Activated CD8-positive, alpha-beta memory T cell treated with anti-CD3 and anti-CD28 coated beads for 36 hours (primary cell): ENCODE data around the gene JAK2. TPM values are rescaled to one million over a fixed set of nuclear protein-coding genes. Genes with fewer than 3 reads are reported as not detected.
"Not testable (repeated sequence)": the region's sequence is repeated elsewhere in the genome, so short reads cannot be mapped to it uniquely, and the experiment has no call there.

Experiments
- CTCF ChIA-PET: fragments of 350-600 bp; sonication (Branson Sonifier 250); formaldehyde crosslinking; loops from one replicate; lab custom pipeline; 2021; ENCODE audit warnings: antibody characterized with exemption; lab: Charles Lee
- POLR2A ChIA-PET: fragments of 350-600 bp; sonication (Branson Sonifier 250); formaldehyde crosslinking; loops from one replicate; lab custom pipeline; 2021; ENCODE audit warnings: antibody characterized with exemption; lab: Charles Lee
- total RNA-seq, 2 experiments: library from RNA; stranded (reverse); gene quantifications; one replicate each; pipeline ENCODE4 v1.2.3, GENCODE V29; 2021

The JAK2 gene
- total RNA-seq, result 10 to 100 TPM; 26.0 to 29.2 TPM

DNA sequence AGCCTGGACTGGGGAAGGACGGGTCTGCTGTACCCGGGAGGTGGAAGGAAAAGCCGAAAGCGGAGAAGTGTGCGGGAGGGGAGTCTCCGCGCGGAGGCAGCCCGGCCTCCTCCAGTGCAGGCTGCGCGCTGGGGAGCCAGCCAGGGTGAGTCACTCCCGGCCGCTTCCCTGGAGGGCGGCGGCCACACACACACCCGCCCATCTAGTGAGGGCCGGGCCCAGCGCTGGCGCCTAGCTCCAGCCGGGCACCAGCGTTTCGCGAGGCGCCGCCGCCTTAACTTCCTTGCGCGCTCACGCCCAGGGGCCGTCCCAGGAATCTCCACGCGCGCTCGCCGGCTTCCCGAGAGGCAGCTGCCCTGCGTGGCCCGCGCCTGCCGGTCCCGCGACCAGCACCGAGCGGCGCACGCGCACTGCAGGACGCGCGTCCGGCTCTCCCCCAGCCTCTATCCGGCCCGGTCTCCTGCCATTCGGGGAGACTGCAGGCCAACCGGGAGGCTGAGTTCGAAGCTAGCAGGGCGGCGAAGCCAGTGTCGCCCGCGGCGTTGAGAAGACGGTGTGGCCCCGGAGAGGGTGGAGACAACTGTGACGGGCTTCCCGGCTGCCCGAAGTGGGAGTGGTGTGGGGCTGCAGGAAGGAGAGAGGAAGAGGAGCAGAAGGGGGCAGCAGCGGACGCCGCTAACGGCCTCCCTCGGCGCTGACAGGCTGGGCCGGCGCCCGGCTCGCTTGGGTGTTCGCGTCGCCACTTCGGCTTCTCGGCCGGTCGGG is at the start of gene JAK2:
Gene JAK2, plus strand, starts transcription at position 652 of the 765 bp plus-strand sequence. CDS start 36,716 bp downstream, outside the sequence.
- CTCF ChIA-PET, result interaction anchor here (0.6 to 1.4 kb wide), 5 partner anchors 14 to 321 kb away, joined by 3 to 5 read pairs (median 4); no protein-coding TSS in a partner anchor
- POLR2A ChIA-PET, result interaction anchor here (0.6 to 1.7 kb wide), 7 partner anchors 13 to 1689 kb away, joined by 3 to 6 read pairs (median 3); partner anchors contain the start of gene AK3

DNA sequence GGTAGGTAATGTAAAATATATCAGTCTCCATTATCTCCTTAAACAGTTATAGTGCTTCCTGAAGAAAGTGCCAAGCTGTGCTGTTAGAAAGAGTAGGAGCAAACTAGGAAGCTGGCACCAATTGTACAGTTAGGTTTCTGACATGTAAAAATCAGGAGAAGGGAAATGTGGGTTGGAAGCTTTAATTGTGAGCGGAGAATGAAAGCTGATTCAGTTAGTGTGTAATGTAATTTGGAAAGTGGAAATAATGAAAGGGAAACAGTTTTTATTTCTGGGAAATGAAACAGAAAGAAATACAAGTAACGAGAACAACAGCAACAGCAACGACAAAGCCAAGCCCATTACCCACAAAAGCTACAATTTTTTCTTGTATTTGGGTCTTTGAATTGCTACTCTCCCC is 48.8 kb upstream of the JAK2 start:
- ChIA-PET POLR2A (interaction anchor here (0.7 kb wide), 1 partner anchor 35 kb away, joined by 3 read pairs; no protein-coding TSS in a partner anchor), CTCF (no interaction called here)

GRCh38 chr9:4936823-4937222 is 48.2 kb upstream of the JAK2 start:
- ChIA-PET POLR2A (interaction anchor here (0.7 kb wide), 1 partner anchor 35 kb away, joined by 3 read pairs; no protein-coding TSS in a partner anchor), CTCF (no interaction called here)

DNA sequence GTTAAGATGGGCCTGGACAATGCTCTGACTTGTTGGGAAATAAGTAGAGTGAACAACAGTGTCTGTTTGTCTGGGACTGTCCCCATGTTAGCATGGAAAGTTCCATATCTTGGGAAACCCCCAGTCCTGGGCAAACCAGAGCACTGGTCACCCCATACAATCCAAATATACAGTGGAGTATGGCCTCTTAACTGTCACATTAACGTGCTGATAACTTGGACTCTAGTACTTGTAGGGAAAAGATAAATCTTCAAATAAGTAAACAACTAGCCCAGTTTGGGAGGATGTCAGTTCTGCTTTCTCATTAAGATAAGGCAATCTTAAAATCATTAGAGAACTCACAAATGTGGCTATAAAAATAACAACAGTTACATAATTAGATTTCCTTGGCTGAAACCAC is 47.6 kb upstream of the JAK2 start:
- POLR2A ChIA-PET, result no interaction called here
- CTCF ChIA-PET, result no interaction called here

DNA sequence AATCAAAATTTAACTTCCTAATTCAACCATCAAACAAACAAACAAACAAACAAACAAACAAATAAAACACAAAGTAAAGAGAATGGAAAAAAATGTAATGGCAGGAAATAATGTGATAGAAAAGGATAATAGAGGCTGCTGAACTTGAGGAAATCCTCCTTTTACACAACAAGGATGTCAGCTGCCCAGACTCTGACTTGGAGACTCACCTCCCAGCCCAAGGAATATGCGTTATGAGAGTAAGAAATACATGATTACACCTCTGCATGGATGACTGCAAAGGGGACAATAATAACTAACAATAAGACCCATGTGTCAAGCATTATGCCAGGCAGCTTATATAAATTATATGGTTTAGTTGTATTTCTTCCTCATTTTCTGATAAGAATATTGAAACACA is 46.6 kb upstream of the JAK2 start:
- ChIA-PET CTCF (interaction anchor here (1.0 kb wide), 1 partner anchor 13 kb away, joined by 3 read pairs; no protein-coding TSS in a partner anchor), POLR2A (interaction anchor here (1.3 kb wide), 1 partner anchor 33 kb away, joined by 4 read pairs; no protein-coding TSS in a partner anchor)

- ChIA-PET POLR2A (interaction anchor here (1.3 kb wide), 1 partner anchor 32 kb away, joined by 4 read pairs; no protein-coding TSS in a partner anchor), CTCF (interaction anchor here (0.6 kb wide), 1 partner anchor 81 kb away, joined by 3 read pairs; no protein-coding TSS in a partner anchor)
These were observed 45.9 kb upstream of the JAK2 start for GRCh38 chr9:4939118-4939561.

GRCh38 chr9:4942042-4942691 is 42.9 kb upstream of the JAK2 start:
- POLR2A ChIA-PET, result interaction anchor here (1.2 kb wide), 1 partner anchor 43 kb away, joined by 3 read pairs; the partner anchor contains the start of gene JAK2
- CTCF ChIA-PET, result not testable (repeated sequence)

DNA sequence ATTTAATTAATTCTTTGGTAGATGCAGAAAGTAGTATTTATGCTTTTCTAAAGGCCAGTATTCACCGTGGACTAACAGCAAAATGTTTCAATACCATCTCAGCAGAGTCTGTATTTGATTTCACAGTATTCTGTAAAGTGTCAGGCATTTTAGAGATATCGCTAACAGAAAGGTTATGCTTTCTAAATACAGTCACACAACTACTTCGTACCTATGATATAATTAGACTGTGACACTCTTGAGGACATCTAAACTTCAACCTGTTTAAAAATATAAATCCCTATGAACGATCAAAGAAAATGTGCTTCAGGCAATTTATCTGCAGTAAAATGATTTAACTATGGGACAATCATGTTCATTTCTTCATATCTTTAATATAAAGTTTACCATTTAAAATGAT is 41.7 kb upstream of the JAK2 start:
- ChIA-PET POLR2A (no interaction called here), CTCF (no interaction called here)

DNA sequence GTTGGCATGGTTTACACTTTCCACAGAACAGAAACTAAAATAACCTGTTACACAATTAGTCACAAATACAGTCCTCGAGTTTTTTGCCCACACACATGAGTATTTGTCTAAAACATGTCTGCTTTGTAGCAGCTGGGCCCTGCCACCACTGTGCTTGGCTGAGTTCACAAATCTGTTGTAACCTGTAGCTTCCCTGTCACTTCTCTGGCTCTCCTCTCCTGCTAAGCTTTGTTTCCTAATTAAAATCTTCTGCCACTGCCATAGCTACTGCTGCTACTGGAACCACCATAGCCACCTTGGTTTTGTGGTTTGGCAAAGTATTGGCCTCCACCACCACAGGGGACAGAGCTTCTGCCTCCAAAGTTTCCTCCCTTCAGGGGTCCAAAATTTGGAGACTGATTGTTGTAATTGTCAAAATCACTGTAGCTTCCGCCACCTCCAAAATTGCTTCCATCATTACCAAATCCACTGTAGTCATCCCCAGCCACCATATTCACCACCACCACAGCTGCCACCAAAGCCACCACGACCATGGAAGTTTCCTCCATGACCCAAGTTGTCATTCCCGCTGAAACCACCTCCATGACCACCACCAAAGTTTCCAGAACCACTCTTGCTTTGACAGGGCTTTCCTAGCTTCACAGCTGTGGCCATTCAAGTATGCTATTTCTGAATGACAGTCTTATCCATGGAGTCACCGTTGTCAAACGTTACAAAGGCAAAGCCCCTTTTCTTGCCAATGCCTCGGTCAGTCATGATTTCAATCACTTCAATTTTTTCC is 40.5 kb upstream of the JAK2 start:
- CTCF ChIA-PET, result not testable (repeated sequence)
- POLR2A ChIA-PET, result interaction anchor here (0.9 kb wide), 1 partner anchor 40 kb away, joined by 3 read pairs; the partner anchor contains the start of gene JAK2

- ChIA-PET CTCF (no interaction called here), POLR2A (no interaction called here)
These were observed 38.1 kb upstream of the JAK2 start for GRCh38 chr9:4946937-4947336.

DNA sequence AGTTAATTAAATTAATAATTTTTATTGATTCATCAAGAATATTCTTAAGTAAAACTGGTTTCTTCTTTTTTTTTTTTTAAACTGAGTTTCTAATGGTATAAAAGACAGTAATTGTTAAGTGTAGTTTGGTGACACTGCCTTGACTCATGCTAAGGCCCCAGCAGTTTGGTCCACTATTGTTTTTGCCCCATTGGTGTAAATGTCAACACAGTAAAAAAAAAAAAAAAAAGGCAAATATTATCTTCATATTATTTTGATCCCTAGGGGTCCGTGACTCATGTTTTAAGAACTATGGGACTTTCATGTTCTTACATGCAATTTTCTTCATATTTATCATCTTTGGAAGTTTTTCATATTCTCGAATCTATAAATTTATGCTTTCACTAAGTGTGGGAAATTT is 29.2 kb upstream of the JAK2 start:
- POLR2A ChIA-PET, result no interaction called here
- CTCF ChIA-PET, result no interaction called here

DNA sequence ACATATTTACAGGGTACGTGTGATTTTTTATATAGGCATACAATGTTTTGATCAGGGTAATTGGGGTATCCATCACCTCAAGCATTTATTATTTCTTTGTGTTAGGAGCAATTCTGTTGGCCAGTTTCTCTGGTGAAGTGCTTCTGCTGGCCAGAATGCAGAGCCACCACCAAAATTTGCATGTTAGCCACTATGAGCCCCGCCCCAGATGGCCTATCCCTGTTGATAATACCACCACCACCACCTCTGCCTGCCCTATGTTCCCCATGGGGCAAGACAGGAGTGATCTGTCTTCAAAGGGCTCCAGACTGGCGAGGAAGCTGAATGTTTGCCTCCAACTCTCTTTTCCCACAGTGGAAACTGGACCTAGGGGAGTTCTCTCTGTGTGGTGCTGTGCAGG is 26.0 kb upstream of the JAK2 start:
- CTCF ChIA-PET, result interaction anchor here (0.8 kb wide), 1 partner anchor 119 kb away, joined by 4 read pairs; no protein-coding TSS in a partner anchor
- POLR2A ChIA-PET, result no interaction called here

GRCh38 chr9:4962085-4962484 is 23.0 kb upstream of the JAK2 start:
- ChIA-PET POLR2A (no interaction called here), CTCF (interaction anchor here (0.6 kb wide), 1 partner anchor 50 kb away, joined by 3 read pairs; no protein-coding TSS in a partner anchor)

DNA sequence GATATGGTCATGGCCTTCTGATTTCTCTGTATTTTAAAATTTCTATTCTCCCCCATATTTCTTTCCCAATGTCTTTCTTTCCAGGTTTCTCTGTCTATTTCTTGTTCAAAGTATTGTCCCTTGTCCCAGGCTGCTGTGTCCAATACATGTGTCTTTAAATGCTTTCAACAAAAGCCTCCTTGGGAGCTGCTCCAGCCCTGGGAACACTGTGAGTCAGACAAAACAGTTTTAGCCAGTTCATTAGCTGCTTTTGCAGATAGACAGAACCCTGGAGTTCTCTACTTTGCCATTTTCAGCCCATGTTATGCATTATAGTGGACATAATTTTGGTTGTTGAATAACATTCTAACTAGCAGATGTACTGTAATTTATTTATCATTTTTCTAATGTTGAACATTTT is 20.5 kb upstream of the JAK2 start:
- POLR2A ChIA-PET, result no interaction called here
- CTCF ChIA-PET, result no interaction called here

DNA sequence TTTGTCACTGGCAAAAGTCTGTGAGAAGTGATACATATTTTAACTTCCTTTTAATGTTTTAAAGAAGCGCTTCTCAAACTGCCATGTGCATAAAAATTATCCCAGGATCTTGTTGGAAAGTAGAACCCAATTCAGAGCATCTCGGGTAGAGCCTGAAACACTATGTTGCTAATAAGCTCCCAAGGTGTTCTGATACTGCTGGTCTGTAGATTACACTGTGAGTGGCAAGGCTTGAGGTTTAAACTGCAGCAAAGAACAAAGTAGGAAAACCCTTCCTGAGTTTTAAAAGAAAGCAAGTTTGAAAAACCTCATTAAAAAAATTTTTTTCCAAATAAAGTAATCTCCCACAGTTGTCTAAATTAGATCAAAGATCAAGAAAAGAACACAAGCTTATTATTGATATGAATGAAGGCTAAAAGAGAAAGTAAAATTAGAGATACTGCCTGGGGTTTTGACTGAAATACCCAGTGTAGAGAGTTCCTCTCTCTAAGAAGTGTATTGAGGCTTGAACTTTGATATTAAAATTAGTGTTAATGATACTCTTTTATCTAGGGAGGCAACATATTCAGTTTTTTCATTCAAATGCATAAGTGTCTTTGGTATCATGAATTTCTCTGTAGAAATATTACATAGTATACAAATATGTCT is 19.8 kb upstream of the JAK2 start:
- POLR2A ChIA-PET, result no interaction called here

GRCh38 chr9:4967523-4967922 is 17.5 kb upstream of the JAK2 start:
- POLR2A ChIA-PET, result no interaction called here
- CTCF ChIA-PET, result no interaction called here

More for the DNA sequence above, 19.8 kb upstream of the JAK2 start:
- CTCF ChIA-PET, result no interaction called here

DNA sequence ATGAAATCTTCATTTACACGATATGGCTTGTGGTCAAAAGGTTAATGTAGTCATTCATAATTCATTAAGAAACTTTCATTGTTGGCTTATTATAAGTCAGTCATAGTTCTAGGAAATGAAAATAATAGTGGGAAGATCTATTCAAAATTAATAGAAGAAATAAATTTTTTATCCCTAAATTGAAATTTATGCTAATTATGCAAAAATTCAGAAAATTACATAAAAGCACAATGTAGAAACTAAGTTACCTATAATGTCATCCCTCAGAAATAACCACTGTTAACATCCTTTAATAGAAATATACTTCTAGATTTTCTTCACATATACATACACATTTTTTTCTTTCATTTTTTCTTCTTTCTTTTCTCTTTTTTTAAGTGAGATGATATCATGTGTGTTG is 15.9 kb upstream of the JAK2 start:
- POLR2A ChIA-PET, result interaction anchor here (0.6 kb wide), 1 partner anchor 38 kb away, joined by 4 read pairs; no protein-coding TSS in a partner anchor
- CTCF ChIA-PET, result interaction anchor here (0.6 to 1.3 kb wide), 3 partner anchors 16 to 208 kb away, joined by 3 to 4 read pairs (median 3); partner anchors contain the start of gene JAK2

- POLR2A ChIA-PET, result interaction anchor here (1.0 to 2.4 kb wide), 6 partner anchors 9 to 179 kb away, joined by 3 to 13 read pairs (median 5); partner anchors contain the start of genes JAK2 and RCL1
- CTCF ChIA-PET, result interaction anchor here (0.9 to 1.2 kb wide), 3 partner anchors 14 to 221 kb away, joined by 3 to 4 read pairs (median 3); no protein-coding TSS in a partner anchor
These were observed 14.0 kb upstream of the JAK2 start for GRCh38 chr9:4970970-4971641.
